GM18498 (cell line): ENCODE results near the gene CARD9.
"Not testable (repeated sequence)": the region's sequence is repeated elsewhere in the genome, so short reads cannot be mapped to it uniquely, and the experiment has no call there.

Source experiments
- ATAC-seq: cut with Tn5 transposase; IDR thresholded peaks from one replicate; pipeline ENCODE4 v1.9.1; 2021; ENCODE audit warnings: mild to moderate bottlenecking, moderate library complexity; ENCODE audit not compliant: unreplicated experiment

CARD9 gene

DNA sequence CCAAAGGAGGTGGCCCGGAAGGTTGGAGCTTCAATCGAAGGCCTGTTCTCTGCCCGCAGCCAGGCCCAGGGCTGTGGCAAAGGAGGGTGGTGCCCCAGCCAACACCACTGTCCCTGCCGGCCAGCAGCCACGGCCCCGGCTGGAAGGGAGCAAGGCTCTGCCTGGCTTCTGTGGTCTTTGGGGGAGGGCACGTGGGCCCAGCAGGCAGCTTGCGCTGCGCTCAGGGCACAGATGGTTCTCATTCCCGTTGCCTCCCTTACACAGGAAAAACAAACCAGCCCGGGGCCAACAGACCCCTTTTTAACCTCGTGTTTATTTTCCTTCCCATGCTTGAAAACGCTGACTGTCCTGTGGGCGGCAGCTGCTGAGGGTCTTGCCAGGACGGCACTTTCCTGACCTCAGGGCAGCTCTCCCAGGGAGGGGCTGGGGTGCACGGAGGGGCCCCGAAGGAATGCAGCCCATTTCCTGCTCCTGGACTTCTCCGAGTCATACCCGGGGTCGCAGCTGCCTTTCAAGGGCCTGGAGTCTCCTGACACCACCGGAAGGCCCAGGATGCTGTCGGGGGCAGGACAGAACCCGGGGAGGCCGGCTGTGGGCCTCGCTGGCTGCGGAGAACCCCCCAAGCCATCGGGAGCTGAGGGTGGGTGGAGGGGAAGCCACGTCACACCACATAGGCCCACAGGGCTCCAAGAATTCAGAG lies 47.3 kb downstream of the CARD9 start:
- no peak for ATAC-seq

DNA sequence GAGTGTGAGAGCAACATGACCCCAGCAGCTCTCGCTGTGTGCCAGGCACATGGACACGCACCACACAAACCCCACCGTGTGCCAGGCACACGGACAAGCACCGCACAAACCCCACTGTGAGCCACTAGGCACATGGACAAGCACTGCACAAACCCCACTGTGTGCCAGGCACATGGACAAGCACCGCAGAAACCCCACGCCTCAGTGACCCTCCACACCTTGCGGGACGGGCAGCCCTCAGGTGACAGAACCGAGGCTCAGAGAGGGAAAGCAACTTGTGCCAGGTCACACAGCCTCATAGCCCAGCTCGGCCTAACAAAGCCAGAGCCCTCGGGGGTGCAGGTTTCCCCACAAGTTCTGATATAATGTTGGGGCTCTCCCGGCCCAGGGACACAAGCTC lies 48.1 kb downstream of the CARD9 start:
- no peak for ATAC-seq

DNA sequence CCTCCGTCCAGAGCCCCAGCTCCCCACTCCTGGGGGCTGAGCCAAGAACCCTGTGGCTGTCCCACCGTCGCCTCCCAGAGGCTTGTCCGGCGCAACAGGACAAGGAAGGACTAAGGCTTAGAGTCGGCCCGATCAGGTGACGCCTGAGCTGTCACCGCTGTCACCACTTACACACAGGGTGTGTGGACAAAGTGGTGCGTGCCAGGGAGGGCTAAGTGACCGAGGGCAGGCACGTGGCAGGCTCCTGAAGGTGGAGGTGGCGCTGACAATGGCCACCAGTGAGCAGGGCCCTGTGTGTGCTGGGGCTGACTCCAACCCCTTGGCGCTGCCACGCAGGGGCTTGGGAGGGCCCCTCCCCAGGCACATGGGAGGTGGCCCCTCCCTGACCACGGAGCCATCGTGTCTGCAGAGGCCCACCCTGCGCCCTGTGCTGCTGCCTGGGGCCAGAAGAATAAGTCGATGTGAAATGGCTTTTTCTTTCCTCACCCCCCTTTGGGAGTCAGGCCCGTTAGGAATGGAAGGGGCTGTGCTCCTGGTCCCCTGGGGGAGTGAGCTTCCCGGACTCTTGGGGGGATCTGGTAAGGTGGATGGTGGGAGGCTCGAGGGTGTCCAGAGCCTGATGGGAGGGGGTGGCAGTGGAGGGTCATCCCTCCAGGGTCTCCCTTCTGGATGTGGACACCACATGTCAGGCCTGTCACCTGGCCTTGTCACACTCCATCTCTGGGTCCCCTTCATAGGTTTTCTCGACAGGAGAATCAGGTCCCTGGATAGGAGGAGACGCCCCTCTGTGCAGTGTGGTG lies 48.8 kb downstream of the CARD9 start:
- no peak for ATAC-seq

DNA sequence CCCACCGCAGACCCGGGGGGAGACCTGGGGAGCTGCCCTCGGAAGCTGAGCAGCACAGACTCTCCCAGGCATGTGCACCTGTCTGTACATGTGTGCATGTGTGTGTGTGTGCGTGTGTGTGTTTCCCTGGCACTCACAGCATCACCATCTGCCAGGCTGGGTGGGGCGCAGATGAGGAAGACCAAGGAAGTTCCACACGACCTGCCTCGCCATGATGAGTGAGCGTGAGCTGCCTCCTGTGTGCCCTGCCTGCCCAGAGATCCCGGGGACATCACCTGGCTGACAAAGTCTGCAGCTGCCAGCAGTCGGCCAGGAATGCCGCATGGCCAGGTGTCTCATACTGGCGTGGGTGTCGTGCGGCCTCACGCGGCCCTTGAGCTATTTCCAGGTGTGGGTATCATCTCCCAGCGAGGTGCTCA lies 50.1 kb downstream of the CARD9 start:
- ATAC-seq = no peak

DNA sequence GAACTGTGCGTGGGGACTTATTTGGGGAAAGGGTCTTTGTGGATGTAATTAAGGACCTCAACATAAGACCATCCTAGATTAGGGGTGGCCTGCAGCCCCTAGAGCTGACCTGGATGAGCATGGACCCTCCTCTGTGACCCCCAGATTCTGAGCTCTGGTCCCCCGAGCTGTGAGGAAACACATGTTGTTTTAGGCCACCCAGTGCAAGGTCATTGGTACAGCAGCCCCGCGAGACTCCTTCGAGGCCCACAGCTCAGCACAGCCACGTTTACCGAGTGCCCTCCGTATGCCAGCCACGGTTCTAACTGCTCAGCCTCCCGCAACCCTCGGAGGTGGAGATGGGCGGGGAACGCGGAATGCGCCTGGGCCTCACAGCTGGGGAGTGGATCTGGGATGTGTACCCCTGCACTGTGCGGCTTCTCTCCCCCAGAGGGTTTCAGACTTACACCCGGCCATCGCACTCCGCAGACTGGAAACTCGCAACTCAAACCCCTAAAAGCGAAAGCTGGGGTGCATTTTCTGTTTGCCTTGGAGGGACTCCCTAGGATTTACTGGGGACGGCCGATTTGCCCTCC lies 50.6 kb downstream of the CARD9 start:
- no peak for ATAC-seq

DNA sequence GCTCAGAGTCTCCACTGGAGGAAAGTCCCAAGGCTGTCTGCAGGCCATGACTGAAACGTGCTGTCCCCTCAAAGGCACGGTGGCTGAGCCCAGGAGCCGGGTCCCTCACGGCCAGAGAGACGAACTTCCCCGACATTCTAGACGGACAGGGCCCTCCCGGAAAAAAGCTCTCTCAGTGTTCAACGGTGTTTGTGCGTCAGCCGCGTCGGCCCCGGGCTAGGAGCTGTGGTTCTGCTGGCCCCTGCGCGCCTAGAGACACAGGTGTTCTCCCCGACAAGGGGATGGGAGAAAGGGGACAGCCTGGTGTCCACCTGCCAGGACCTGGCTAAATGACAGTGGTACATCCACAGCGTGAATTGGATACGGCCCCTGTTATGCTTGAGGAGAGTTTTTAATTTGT lies 51.9 kb downstream of the CARD9 start:
- ATAC-seq = no peak

DNA sequence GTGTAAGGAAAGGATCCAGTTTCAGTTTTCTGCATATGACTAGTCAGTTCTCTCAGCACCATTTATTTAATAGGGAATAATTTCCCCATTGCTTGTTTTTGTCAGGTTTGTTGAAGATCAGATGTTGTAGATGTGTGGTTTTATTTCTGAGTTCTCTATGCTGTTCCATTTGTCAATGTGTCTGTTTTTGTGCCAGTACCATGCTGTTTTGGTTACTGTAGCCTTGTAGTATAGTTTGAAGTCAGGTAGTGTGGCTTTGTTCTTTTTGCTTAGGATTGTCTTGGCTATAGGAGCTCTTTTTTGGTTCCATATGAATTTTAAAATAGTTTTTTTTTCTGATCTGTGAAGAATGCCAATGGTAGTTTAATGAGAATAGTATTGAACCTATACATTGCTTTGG lies 52.5 kb downstream of the CARD9 start:
- not testable (repeated sequence) for ATAC-seq

DNA sequence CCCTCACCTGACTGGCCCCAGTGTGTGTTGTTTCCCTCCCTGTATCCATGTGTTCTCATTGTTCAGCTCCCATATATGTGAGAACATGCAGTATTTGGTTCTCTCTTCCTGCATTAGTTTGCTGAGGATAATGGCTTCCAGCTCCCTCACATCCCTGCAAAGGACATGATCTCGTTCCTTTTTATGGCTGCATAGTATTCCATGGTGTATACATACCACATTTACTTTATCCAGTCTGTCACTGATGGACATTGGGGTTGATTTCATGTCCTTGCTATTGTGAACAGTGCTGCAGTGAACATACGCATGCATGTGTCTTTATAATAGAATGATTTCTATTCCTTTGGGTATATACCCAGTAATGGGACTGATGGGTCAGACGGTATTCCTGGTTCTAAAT lies 53.5 kb downstream of the CARD9 start:
- ATAC-seq = not testable (repeated sequence)

DNA sequence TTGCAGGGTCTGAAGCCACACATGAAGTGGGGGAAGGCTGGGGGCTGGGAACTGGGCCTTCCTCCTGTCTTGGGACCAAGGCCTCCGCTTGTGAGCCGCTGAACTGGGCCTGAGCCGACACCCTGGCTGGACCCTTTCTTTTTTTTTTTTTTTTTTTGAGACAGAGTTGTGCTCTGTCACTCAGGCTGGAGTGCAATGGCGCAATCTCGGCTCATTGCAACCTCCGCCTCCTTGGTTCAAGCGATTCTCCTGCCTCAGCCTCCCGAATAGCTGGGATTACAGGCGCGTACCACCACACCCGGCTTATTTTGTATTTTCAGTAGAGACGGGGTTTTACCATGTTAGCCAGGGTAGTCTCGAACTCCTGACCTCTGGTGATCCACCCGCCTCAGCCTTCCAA lies 54.2 kb downstream of the CARD9 start:
- ATAC-seq = not testable (repeated sequence)

DNA sequence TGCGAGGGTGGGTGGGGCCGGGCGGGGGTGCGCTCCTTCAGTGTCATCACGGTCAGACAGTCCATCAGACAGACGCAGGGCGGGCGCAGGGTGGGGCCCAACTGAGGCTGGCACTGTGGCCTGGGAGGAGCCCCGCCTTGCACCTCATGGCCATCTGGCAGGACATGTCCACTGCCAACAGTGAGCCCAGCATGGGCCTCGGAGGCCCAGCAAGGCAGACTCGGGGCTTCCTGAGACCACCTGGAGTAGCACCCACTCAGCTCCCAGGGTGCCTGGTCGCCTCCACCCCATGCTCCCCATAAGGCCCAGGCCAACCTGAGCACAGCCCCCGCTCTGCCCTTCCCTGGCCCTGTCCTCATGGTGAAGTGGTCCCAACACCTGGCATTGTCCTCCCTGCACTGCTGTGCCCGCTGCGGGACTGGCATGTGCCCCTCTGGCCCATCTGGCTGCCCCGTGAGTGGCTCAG lies 54.7 kb downstream of the CARD9 start:
- no peak for ATAC-seq

DNA sequence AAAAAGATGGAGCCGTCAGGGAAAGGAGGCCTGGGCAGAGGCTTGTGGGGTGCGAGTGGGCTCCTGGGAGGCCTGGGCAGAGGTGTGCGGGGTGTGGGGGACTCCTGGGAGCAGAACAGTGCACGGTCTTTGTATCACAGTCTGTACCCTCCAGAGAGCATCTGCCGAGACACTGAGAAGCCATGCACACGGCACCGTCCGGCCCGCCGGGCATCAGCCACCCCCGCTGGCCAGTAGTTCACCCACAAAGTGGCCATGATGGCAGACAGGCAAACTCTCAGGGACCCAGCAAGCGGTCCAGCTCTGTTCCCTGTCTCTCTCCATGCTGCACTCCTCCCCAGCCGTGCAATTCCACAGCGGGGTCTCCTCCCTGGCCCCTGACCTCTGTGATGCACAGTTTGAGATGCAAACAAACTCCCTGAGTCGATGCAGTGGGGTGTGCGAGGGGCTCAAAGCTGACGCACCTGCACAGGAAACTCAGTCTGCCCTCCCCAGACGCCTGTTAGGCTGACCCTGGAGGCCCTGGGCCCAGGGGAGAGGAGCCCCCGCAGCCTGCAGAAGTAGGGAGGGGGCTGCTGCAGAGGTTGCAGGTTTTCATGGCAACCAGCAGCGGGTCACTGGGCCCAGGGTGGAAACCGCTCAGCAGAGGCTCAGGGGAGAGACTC lies 55.2 kb downstream of the CARD9 start:
- ATAC-seq = no peak

DNA sequence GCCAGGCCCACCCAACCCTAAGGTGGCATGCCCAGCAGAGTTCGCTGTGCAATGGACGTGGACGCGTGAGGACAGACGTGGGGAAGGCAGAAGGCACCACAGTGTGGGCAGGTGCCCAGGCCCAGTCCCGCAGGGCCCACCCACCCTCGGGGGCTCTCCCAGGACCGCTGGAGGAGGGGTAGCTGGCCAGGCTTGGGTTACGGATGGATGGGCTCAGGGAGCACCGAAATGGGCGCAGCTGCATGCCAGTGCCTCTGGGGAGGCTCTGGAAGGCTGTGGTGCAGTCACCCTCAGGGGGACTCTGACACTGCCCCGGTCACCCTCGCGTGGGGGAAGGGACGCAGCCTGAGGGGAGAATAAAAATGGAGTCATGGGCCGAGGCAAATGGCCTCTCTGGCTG lies 55.8 kb downstream of the CARD9 start:
- no peak for ATAC-seq

DNA sequence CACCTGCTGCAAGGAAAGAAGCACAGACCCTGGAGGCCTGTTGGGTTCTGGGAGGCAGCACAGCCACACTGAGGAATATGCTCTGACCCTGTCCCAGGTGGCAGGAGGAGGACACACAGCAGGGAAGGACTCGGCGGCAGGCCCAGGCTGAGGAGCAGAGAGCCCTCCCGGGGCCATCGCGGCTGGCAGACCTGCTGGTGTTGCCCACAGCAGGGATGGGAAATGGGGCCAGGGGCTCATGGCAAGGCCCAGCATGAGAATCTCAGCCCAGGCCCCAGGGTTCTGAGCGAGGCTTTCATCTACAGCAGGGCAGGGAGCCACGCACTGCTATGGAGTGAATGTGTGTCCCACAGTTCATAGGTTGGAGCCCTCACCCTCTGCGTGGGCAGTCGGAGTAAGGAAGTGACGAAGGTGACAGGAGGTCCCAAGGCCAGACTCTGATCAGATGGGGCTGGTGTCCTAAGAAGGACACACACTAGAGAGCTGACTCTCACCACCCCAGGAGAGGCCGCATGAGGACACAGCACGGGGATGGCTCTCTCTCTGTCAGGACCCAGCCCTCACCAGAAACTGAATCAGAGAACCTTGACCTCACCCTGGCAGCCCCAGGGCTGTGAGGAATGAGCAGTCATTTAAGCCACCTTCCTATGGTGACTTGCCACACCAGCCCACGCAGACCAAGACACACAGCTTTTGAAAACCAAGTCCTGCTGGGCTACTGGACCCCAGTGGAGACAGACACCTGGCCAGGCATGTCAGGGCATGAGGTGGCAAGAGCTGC lies 56.4 kb downstream of the CARD9 start:
- no peak for ATAC-seq

DNA sequence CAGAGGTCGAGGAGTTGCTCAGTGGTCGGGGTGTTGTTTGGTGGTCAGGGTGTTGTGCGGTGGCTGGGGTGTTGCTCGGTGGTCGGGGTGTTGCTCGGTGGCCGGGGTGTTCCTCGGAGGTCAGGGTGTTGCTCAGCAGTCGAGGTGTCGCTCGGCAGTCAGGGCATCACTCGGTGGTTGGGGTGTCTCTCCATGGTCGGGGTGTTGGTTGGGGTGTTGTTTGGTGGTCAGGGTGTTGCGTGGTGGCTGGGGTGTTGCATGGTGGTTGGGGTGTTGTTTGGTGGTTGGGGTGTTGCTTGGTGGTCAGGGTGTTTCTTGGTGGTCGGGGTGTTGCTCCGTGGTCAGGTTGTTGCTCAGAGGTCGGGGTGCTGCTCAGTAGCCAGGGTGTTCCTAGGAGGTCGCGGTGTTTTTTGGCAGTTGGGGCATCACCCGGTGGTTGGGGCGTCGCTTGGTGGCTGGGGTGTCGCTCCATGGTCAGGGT lies 57.2 kb downstream of the CARD9 start:
- no peak for ATAC-seq

DNA sequence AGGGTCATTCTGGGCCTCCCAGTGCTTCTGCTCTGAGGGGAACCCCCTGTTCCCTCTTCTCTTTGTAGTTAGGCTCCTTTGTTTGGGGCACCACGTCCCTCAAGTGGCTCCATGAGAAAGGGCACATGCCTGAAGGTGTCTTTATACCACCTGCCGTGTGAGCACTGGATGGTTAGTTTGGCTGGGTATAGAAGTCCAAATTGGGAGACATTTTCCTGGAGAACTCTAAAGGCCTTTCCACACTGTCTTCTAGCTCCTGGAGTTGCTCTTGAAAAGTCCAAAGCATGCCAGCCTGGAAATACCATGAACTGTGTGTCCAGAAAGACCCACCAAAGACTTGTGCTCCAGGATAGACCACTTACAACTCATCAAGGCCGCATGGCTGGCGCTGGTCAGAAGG lies 58.5 kb downstream of the CARD9 start:
- no peak for ATAC-seq

DNA sequence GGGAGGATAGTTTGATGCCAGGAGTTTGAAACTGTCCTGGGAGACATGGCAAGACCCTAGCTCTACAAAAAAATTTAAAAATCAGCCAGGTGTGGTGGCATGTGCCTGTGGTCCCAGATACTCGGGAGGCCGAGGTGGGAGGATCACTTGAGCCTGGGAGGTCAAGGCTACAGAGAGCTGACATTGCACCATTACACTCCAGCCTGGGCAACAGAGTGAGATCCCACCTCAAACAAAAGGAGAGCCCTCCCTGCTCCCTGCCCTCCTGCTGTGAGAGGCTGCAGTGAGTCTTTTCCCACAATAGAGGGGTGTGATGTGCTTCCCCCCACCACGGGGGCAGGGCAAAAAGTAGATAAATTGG lies 59.4 kb downstream of the CARD9 start:
- ATAC-seq = no peak
